Endothelial cell of umbilical vein (primary cell): Measurements from ENCODE around the gene FAM131B. TPM values are rescaled to one million over a fixed set of nuclear protein-coding genes. Genes with fewer than 3 reads are reported as not detected.

Experiments
- BruUV-seq: library from RNA; stranded (reverse); fragments of 400-500 nt; replicated peaks from 2 replicates; lab custom pipeline; 2021; lab: Mats Ljungman, UMichigan
- CTCF ChIA-PET: fragments of 300-600, 350-600 bp; sonication (Branson Sonifier 250); formaldehyde crosslinking; loops from one replicate; lab custom pipeline; 2021; ENCODE audit warnings: antibody characterized with exemption, inconsistent platforms; lab: Charles Lee
- POLR2A ChIA-PET: fragments of 300-600, 350-600 bp; sonication (Branson Sonifier 250); formaldehyde crosslinking; loops from one replicate; lab custom pipeline; 2021; ENCODE audit warnings: antibody characterized with exemption, inconsistent platforms; lab: Charles Lee
- DNase-seq: peaks from one replicate; pipeline ENCODE4 v3.0.0-alpha.2; 2011; ENCODE audit warnings: low read depth, low spot score
- FAIRE-seq: peaks from 2 replicates; lab custom pipeline; 2011; peaks lifted over from hg19 to GRCh38; lab: Jason Lieb, UNC
- H2AFZ ChIP-seq: 2 replicates; pipeline ENCODE4 v1.6.0; 2012; ENCODE audit warnings: low read depth, low read length, control low read depth, inconsistent platforms
- H3K27ac ChIP-seq: 2 replicates; pipeline ENCODE4 v1.5.1; 2011; ENCODE audit warnings: low read depth, mild to moderate bottlenecking, control low read depth, low read length, moderate library complexity; ENCODE audit not compliant: insufficient read depth
- H3K27me3 ChIP-seq, 2 experiments: 2 replicates each; pipeline versions ENCODE4 v1.6.0 to v1.6.1; 2011; ENCODE audit warnings: low read length in 2 of 2, mixed read lengths in 1 of 2; ENCODE audit not compliant: control insufficient read depth in 2 of 2, insufficient read depth in 2 of 2
- H3K36me3 ChIP-seq, 2 experiments: 2 replicates in 1 of 2; 3 replicates in 1 of 2; pipeline ENCODE4 v1.5.1; 2011; ENCODE audit warnings: low read length in 2 of 2, mild to moderate bottlenecking in 1 of 2, moderate library complexity in 1 of 2; ENCODE audit not compliant: control insufficient read depth in 2 of 2, insufficient read depth in 2 of 2; ENCODE audit errors: extremely low read depth in 1 of 2
- H3K4me1 ChIP-seq: 3 replicates; pipeline ENCODE4 v1.5.1; 2011; ENCODE audit warnings: mild to moderate bottlenecking, low read length; ENCODE audit not compliant: control insufficient read depth, insufficient read depth; ENCODE audit errors: extremely low read depth
- H3K4me2 ChIP-seq: 2 replicates; pipeline ENCODE4 v1.6.1; 2011; ENCODE audit warnings: low read length, control low read depth, mixed read lengths; ENCODE audit not compliant: insufficient read depth
- H3K4me3 ChIP-seq, 3 experiments: fragments of 200-600 bp in 1 of 3; sonication (generic), shearing (Covaris generic) in 1 of 3; replicated peaks in 1 of 3; 2 replicates each; pipeline ENCODE4 v1.5.1; 2011 to 2016; ENCODE audit warnings: control low read depth in 3 of 3, low read length in 3 of 3, mild to moderate bottlenecking in 2 of 3, inconsistent platforms in 1 of 3, low read depth in 1 of 3, moderate library complexity in 1 of 3; ENCODE audit not compliant: insufficient read depth in 1 of 3
- H3K79me2 ChIP-seq: 2 replicates; pipeline ENCODE4 v1.6.0; 2012; ENCODE audit warnings: low read length, inconsistent platforms; ENCODE audit not compliant: control insufficient read depth, insufficient read depth
- H3K9ac ChIP-seq: replicated peaks from 2 replicates; pipeline ENCODE3; 2011; ENCODE audit warnings: low read length, control low read depth; ENCODE audit not compliant: insufficient read depth; ENCODE audit errors: extremely low read depth
- H3K9me1 ChIP-seq: replicated peaks from 3 replicates; pipeline ENCODE4 v1.6.0; 2011; ENCODE audit warnings: mild to moderate bottlenecking, low read length; ENCODE audit not compliant: control insufficient read depth, insufficient read depth; ENCODE audit errors: extremely low read depth
- H3K9me3 ChIP-seq: replicated peaks from 2 replicates; pipeline ENCODE4 v1.5.1; 2012; ENCODE audit warnings: low read length, inconsistent platforms; ENCODE audit not compliant: control insufficient read depth, insufficient read depth
- H4K20me1 ChIP-seq: replicated peaks from 2 replicates; pipeline ENCODE3; 2011; ENCODE audit warnings: mild to moderate bottlenecking, low read length; ENCODE audit not compliant: control insufficient read depth, insufficient read depth; ENCODE audit errors: extremely low read depth
- CTCF ChIP-seq, 2 donors: IDR thresholded peaks; 1 replicate in 1 of 2; 2 replicates in 1 of 2; pipeline ENCODE4 v1.5.1; 2011; ENCODE audit warnings: low read length in 2 of 2, mild to moderate bottlenecking in 2 of 2, moderate library complexity in 2 of 2, control low read depth in 1 of 2, inconsistent platforms in 1 of 2, low read depth in 1 of 2; ENCODE audit not compliant: insufficient read depth in 1 of 2; ENCODE audit errors: extremely low read depth in 1 of 2
- EZH2 ChIP-seq: IDR thresholded peaks from 2 replicates; pipeline ENCODE4 v1.6.1; 2012; ENCODE audit warnings: borderline replicate concordance, low read depth, mild to moderate bottlenecking, moderate library complexity, low read length, inconsistent platforms; ENCODE audit not compliant: severe bottlenecking
- FOS ChIP-seq: IDR thresholded peaks from 2 replicates; pipeline ENCODE4 v1.6.1; 2011; ENCODE audit warnings: mild to moderate bottlenecking, low read length, moderate library complexity, borderline replicate concordance; ENCODE audit not compliant: insufficient read depth
- GATA2 ChIP-seq: IDR thresholded peaks from 2 replicates; pipeline ENCODE4 v1.7.0; 2011; ENCODE audit warnings: low read depth, mild to moderate bottlenecking, moderate library complexity, mixed read lengths, low read length; ENCODE audit not compliant: insufficient read length, insufficient read depth
- JUN ChIP-seq: IDR thresholded peaks from 2 replicates; pipeline ENCODE4 v1.6.1; 2011; ENCODE audit warnings: borderline replicate concordance, low read depth; ENCODE audit not compliant: insufficient read length, insufficient read depth
- MYC ChIP-seq: IDR thresholded peaks from one replicate; pipeline ENCODE4 v1.6.1; 2011; ENCODE audit warnings: mild to moderate bottlenecking, low read depth, low read length
- POLR2A ChIP-seq: IDR thresholded peaks from 2 replicates; pipeline ENCODE4 v1.6.1; 2012; ENCODE audit warnings: low read depth, mild to moderate bottlenecking, control low read depth, low read length
- POLR2AphosphoS5 ChIP-seq: IDR thresholded peaks from 2 replicates; pipeline ENCODE4 v1.6.1; 2012; ENCODE audit warnings: low read depth, mild to moderate bottlenecking, control low read depth, low read length, moderate library complexity; ENCODE audit not compliant: insufficient read depth
- dilution Hi-C: fragments of 300-500 bp; cut with MboI; formaldehyde crosslinking; loops from one replicate; pipeline ENCODE4 v1.15.0; 2019; ENCODE audit warnings: low sequenced_read_pairs; ENCODE audit not compliant: extremely low pct_ligation_motif_present
- intact Hi-C: fragments of 100-400 bp; cut with micrococcal nuclease; formaldehyde crosslinking; loops from one replicate; pipeline ENCODE4 v1.10.0; 2022
- polyA plus RNA-seq, 4 experiments: library from polyadenylated mRNA; depleted of rRNA in 3 of 4; stranded (reverse) in 3 of 4; unstranded in 1 of 4; fragments of >200 nt; gene quantifications; 2 replicates each; pipeline versions ENCODE4 v1.2.1 to v1.2.3, GENCODE V29; 2011 to 2012; ENCODE audit warnings: missing spikeins in 1 of 4
- total RNA-seq: library from RNA; stranded (reverse); gene quantifications from 2 replicates; pipeline ENCODE4 v1.2.3, GENCODE V29; 2021
- TF ChIP-seq, protein P1 (sequence below): IDR thresholded peaks from 2 replicates; pipeline ENCODE4 v1.6.1; 2011; ENCODE audit not compliant: insufficient read depth, insufficient read length

Gene FAM131B
- total and polyA plus RNA-seq, 2 donors (not counting 3 experiments of a cell fraction or from before 2014, with no cell fraction given) = 1.6 to 1.8 TPM

DNA sequence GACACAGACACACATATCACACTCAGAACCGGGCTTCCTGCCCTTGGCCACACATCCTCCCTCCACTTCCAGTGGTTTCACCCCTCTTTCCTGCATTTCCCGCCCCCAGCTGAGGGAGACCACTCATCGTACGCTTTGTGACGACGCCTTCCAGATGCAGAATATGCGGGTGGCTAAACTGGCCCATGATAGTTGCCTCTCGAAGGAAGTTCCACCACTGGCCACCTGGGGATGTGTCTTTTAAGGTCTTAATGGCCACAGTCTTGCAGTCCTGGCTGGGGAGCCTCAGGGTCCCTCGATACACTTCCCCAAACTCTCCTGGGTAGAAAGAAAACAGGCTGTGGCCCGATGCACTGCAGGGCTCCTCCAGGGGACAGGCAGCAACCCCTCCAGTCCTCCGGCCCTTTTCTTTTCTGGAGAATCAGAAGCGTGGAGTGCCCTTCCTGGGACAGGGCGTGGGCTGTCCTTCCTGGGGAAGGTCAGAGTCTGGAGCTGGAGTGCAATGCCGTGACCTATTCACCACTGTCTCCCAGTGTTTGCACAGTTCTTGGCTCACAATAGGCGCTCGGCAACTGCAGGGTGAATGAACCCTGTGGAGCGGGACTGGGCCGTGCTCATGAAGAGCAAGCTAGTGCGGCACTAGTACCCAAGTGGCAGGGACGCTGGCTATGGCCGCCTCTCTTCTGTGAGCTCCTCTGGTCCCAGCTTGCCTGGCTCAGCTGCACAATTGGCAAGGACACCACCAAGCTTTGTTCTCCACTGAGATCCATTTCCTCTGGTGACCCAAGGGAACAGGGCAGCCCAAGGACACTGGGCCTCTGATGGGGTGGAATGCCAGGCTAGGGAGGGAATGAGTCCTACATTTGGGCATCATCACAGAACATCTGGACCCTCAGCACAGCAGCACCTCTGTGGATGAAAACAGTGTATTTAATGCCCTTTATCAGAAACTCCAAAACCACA, 33.0 kb upstream of the FAM131B start:
- FAIRE-seq = peak; percentile 96
- Histone ChIP-seq H3K9me1 (no peaks in the 10 kb centered on the region), H3K9ac (no peak overlapping the region), H3K4me2 (peak overlapping the region; percentile 31), H3K4me3 (no peak overlapping the region), H4K20me1 (no peaks in the 10 kb centered on the region), H3K9me3 (no peaks in the 10 kb centered on the region), H3K27ac (no peak overlapping the region), H3K36me3 (peaks cover 6 to 7% of the 10 kb centered on the region in 2 experiments), H3K27me3 (no peaks in the 10 kb centered on the region), H2AFZ (no peak overlapping the region), H3K79me2 (no peaks in the 10 kb centered on the region), H3K4me1 (peaks cover 47% of the 10 kb centered on the region)
- dilution Hi-C loops (loop anchor here (25.0 kb wide), 1 partner anchor 117 kb away; no protein-coding TSS in a partner anchor), intact Hi-C loops (loop anchor here (1.0 kb wide), 3 partner anchors 15 to 105 kb away; no protein-coding TSS in a partner anchor)
- BruUV-seq = no TSS peak
- POLR2A ChIA-PET = interaction anchor here (0.5 to 1.9 kb wide), 4 partner anchors 11 to 268 kb away, joined by 3 to 17 read pairs (median 5); partner anchors contain the start of gene ZYX
- peak; percentile 49 for DNase-seq
- CTCF ChIA-PET = interaction anchor here (0.6 to 2.3 kb wide), 16 partner anchors 9 to 341 kb away, joined by 3 to 12 read pairs (median 4); no protein-coding TSS in a partner anchor
- TF ChIP-seq JUN = no peak
- no peak for TF ChIP-seq POLR2A
- no peak for TF ChIP-seq MYC
- TF ChIP-seq, protein P1, sequence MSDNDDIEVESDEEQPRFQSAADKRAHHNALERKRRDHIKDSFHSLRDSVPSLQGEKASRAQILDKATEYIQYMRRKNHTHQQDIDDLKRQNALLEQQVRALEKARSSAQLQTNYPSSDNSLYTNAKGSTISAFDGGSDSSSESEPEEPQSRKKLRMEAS = no peak
- TF ChIP-seq CTCF (IDR thresholded peaks at IDR 0.05; ENCODE audit: extremely low read depth in 1 of 2, insufficient read depth in 1 of 2, low read depth in 1 of 2, low read length in 2 of 2) = peak; percentile 36 to 39
- TF ChIP-seq GATA2 = peak; percentile 76
- peak; percentile 12 for TF ChIP-seq POLR2AphosphoS5
- peak; percentile 64 for TF ChIP-seq FOS
- TF ChIP-seq EZH2 = no peak
